HFFc6 (cell line): ENCODE results near the gene COPZ1. TPM values are rescaled to one million over a fixed set of nuclear protein-coding genes. Genes with fewer than 3 reads are reported as not detected.

Source experiments
- DNase-seq: peaks from one replicate; pipeline ENCODE4 v3.0.0-alpha.2; 2018
- H3K27ac Mint-ChIP-seq: 2 replicates; pipeline ENCODE4 v1.8.0; 2020; ENCODE audit warnings: mild to moderate bottlenecking, mixed read lengths
- H3K27me3 Mint-ChIP-seq: 2 replicates; pipeline ENCODE4 v1.8.0; 2021; ENCODE audit warnings: mild to moderate bottlenecking, moderate library complexity, mixed read lengths; ENCODE audit not compliant: insufficient read depth
- H3K36me3 Mint-ChIP-seq: 2 replicates; pipeline ENCODE4 v1.8.0; 2021; ENCODE audit warnings: low read depth, mixed read lengths
- H3K4me1 Mint-ChIP-seq: 2 replicates; pipeline ENCODE4 v1.8.0; 2020; ENCODE audit warnings: low read depth, mixed read lengths
- H3K4me3 Mint-ChIP-seq: 2 replicates; pipeline ENCODE4 v1.8.0; 2020; ENCODE audit warnings: mild to moderate bottlenecking, moderate library complexity, mixed read lengths
- H3K9me3 Mint-ChIP-seq: 2 replicates; pipeline ENCODE4 v1.8.0; 2020; ENCODE audit warnings: mild to moderate bottlenecking, mixed read lengths
- CTCF ChIP-seq: fragments of 200-600 bp; sonication (generic); IDR thresholded peaks from 2 replicates; pipeline ENCODE4 v1.5.0; 2021; ENCODE audit warnings: antibody characterized with exemption, mild to moderate bottlenecking
- total RNA-seq, 6 experiments: library from RNA; stranded (reverse); fragmentation: NEBNext Ultra II Directional; extraction: Animal tissue kit (Norgen Biotek cat#: 25700); gene quantifications; 2 replicates in 1 of 6; 3 replicates in 5 of 6; pipeline ENCODE4 v1.2.3, GENCODE V29; 2021

The COPZ1 gene
- total RNA-seq, 6 experiments from 2014 or later, result 178 to 225 (median 200) TPM

- Mint-ChIP-seq H3K27me3 (peaks cover 7% of the 10 kb centered on the region), H3K4me3 (no peak overlapping the region), H3K9me3 (no peaks in the 10 kb centered on the region), H3K36me3 (no peaks in the 10 kb centered on the region), H3K27ac (no peak overlapping the region), H3K4me1 (peaks cover 7% of the 10 kb centered on the region; the same call in 1 of the 2 replicates)
- peak; percentile 99 for DNase-seq
- no peak for TF ChIP-seq CTCF
Observed at GRCh38 chr12:54358945-54359761, 34.2 kb downstream of the COPZ1 start.

- no peak for TF ChIP-seq CTCF
- H3K4me1 Mint-ChIP-seq, result peaks cover 9% of the 10 kb centered on the region; the same call in 1 of the 2 replicates
- no peak for DNase-seq
- H3K27ac Mint-ChIP-seq, result no peak overlapping the region; the same call in none of the 2 replicates
- H3K27me3 Mint-ChIP-seq, result peaks cover 7% of the 10 kb centered on the region
- H3K4me3 Mint-ChIP-seq, result 0 out of 2 replicates have a peak overlapping the region, but pooled peaks have one; percentile 49
- no peaks in the 10 kb centered on the region for H3K36me3 Mint-ChIP-seq
- H3K9me3 Mint-ChIP-seq, result no peaks in the 10 kb centered on the region
Observed at GRCh38 chr12:54359762-54360351, 34.9 kb downstream of the COPZ1 start.

GRCh38 chr12:54360717-54361456 lies 36.0 kb downstream of the COPZ1 start:
- Mint-ChIP-seq H3K9me3 (no peaks in the 10 kb centered on the region), H3K36me3 (no peaks in the 10 kb centered on the region), H3K4me3 (peak overlapping the region; percentile 49; the same call in 1 of the 2 replicates), H3K4me1 (peaks cover 5% of the 10 kb centered on the region; the same call in 1 of the 2 replicates), H3K27me3 (peaks cover 7% of the 10 kb centered on the region), H3K27ac (no peak overlapping the region; the same call in none of the 2 replicates)
- peak; percentile 56 for DNase-seq
- peak; percentile 91 for TF ChIP-seq CTCF

- Mint-ChIP-seq H3K27ac (no peak overlapping the region), H3K9me3 (no peaks in the 10 kb centered on the region), H3K27me3 (peaks cover 7% of the 10 kb centered on the region), H3K36me3 (no peaks in the 10 kb centered on the region), H3K4me3 (no peak overlapping the region), H3K4me1 (peaks cover 14% of the 10 kb centered on the region)
- no peak for DNase-seq
- no peak for TF ChIP-seq CTCF
Observed at GRCh38 chr12:54363047-54363446, 38.1 kb downstream of the COPZ1 start.

- H3K4me3 Mint-ChIP-seq, result no peak overlapping the region
- no peak for DNase-seq
- no peak overlapping the region for H3K27ac Mint-ChIP-seq
- H3K4me1 Mint-ChIP-seq, result peaks cover 20% of the 10 kb centered on the region
- H3K27me3 Mint-ChIP-seq, result peaks cover 7% of the 10 kb centered on the region
- no peaks in the 10 kb centered on the region for H3K36me3 Mint-ChIP-seq
- H3K9me3 Mint-ChIP-seq, result no peaks in the 10 kb centered on the region
- no peak for TF ChIP-seq CTCF
Observed at GRCh38 chr12:54363618-54364017, 38.7 kb downstream of the COPZ1 start.
